ENCODE measurements around the gene DBNDD1.

- TF ChIP-seq, protein P1, sequence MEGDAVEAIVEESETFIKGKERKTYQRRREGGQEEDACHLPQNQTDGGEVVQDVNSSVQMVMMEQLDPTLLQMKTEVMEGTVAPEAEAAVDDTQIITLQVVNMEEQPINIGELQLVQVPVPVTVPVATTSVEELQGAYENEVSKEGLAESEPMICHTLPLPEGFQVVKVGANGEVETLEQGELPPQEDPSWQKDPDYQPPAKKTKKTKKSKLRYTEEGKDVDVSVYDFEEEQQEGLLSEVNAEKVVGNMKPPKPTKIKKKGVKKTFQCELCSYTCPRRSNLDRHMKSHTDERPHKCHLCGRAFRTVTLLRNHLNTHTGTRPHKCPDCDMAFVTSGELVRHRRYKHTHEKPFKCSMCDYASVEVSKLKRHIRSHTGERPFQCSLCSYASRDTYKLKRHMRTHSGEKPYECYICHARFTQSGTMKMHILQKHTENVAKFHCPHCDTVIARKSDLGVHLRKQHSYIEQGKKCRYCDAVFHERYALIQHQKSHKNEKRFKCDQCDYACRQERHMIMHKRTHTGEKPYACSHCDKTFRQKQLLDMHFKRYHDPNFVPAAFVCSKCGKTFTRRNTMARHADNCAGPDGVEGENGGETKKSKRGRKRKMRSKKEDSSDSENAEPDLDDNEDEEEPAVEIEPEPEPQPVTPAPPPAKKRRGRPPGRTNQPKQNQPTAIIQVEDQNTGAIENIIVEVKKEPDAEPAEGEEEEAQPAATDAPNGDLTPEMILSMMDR (conservative IDR thresholded peaks at IDR 0.05; ENCODE audit: low read depth in 2 of 2) = no peak
- no peak for TF ChIP-seq REST (IDR thresholded peaks at IDR 0.05; ENCODE audit: unreplicated experiment)
- TF ChIP-seq EZH2 (IDR thresholded peaks at IDR 0.05; ENCODE audit: low read depth, unreplicated experiment) = no peak
Observed at GRCh38 chr16:89969741-89970410, 49.4 kb downstream of the DBNDD1 start.
